HepG2 (cell line): ENCODE results near the gene LAMTOR1. TPM values are rescaled to one million over a fixed set of nuclear protein-coding genes. Genes with fewer than 3 reads are reported as not detected.
A peak's percentile ranks its signal among the peaks of the same experiment; 100 is the strongest.

Experiments used
- AGO1 ChIP-seq: fragments of 200-400 bp; formaldehyde crosslinking; IDR thresholded peaks from 2 replicates; pipeline ENCODE4 v1.6.1; 2017; ENCODE audit warnings: mild to moderate bottlenecking, low read depth, low read length, moderate library complexity; ENCODE audit not compliant: poor library complexity, severe bottlenecking
- ARID2 ChIP-seq: sonication (generic); formaldehyde crosslinking; IDR thresholded peaks from 2 replicates; pipeline ENCODE4 v1.8.1; 2022; ENCODE audit warnings: mild to moderate bottlenecking, missing genetic modification reagents, borderline replicate concordance
- ASH2L ChIP-seq: fragments of 300-600, 200-600 bp; sonication (generic); IDR thresholded peaks from 2 replicates; pipeline ENCODE4 v1.7.0; 2017; ENCODE audit warnings: low read depth, mild to moderate bottlenecking, moderate library complexity, mixed read lengths, low read length; ENCODE audit not compliant: insufficient read length
- CBX2 ChIP-seq, 2 experiments: fragments of 200-600 bp in 1 of 2; sonication (generic); formaldehyde crosslinking in 1 of 2; IDR thresholded peaks; 2 replicates each; pipeline versions ENCODE4 v1.7.0 to v1.8.1; 2018 to 2022; ENCODE audit warnings: low read depth in 2 of 2, low read length in 1 of 2, mild to moderate bottlenecking in 1 of 2, missing genetic modification reagents in 1 of 2
- FOXO1 ChIP-seq: sonication (generic); formaldehyde crosslinking; IDR thresholded peaks from 2 replicates; pipeline ENCODE4 v1.4.0; 2020; ENCODE audit warnings: missing genetic modification reagents
- JDP2 ChIP-seq: sonication (generic); formaldehyde crosslinking; IDR thresholded peaks from 2 replicates; pipeline ENCODE4 v1.8.1; 2022; ENCODE audit warnings: missing genetic modification reagents, borderline replicate concordance
- KDM5B ChIP-seq: sonication (generic); formaldehyde crosslinking; IDR thresholded peaks from 2 replicates; pipeline ENCODE4 v1.4.0; 2020; ENCODE audit warnings: missing genetic modification reagents, mild to moderate bottlenecking, borderline replicate concordance
- KLF11 ChIP-seq: IDR thresholded peaks from 2 replicates; pipeline ENCODE4 v1.6.1; 2016; ENCODE audit warnings: missing compliant biosample characterization
- KLF9 ChIP-seq: IDR thresholded peaks from 2 replicates; pipeline ENCODE4 v1.6.1; 2016; ENCODE audit warnings: low read depth
- LCORL ChIP-seq, 2 experiments: fragments of 450-650 bp in 1 of 2; sonication (generic) in 1 of 2; formaldehyde crosslinking in 1 of 2; IDR thresholded peaks; 2 replicates each; pipeline versions ENCODE4 v1.5.0 to v1.6.1; 2017 to 2020; ENCODE audit warnings: antibody characterized with exemption in 1 of 2, missing genetic modification reagents in 1 of 2
- MYPOP ChIP-seq: sonication (generic); formaldehyde crosslinking; IDR thresholded peaks from 2 replicates; pipeline ENCODE4 v1.8.1; 2023; ENCODE audit warnings: mild to moderate bottlenecking, moderate library complexity, missing genetic modification reagents
- NR2F2 ChIP-seq: IDR thresholded peaks from 2 replicates; pipeline ENCODE4 v1.6.1; 2012; ENCODE audit warnings: low read depth, inconsistent platforms, borderline replicate concordance
- NR3C1 ChIP-seq: sonication (generic); formaldehyde crosslinking; IDR thresholded peaks from 2 replicates; pipeline ENCODE4 v1.4.0; 2020; ENCODE audit warnings: missing genetic modification reagents
- POLR2G ChIP-seq: fragments of 200-400 bp; formaldehyde crosslinking; IDR thresholded peaks from 2 replicates; pipeline ENCODE4 v1.6.1; 2018; ENCODE audit warnings: mild to moderate bottlenecking, low read depth, low read length, moderate library complexity
- RAD21 ChIP-seq: fragments of 450-650 bp; formaldehyde crosslinking; IDR thresholded peaks from 2 replicates; pipeline ENCODE4 v1.5.0; 2020; ENCODE audit warnings: mild to moderate bottlenecking
- SMAD3 ChIP-seq: sonication (generic); formaldehyde crosslinking; IDR thresholded peaks from 2 replicates; pipeline ENCODE4 v1.4.0; 2020; ENCODE audit warnings: missing genetic modification reagents
- STAG1 ChIP-seq: sonication (generic); formaldehyde crosslinking; IDR thresholded peaks from 2 replicates; pipeline ENCODE4 v1.4.0; 2020; ENCODE audit warnings: missing genetic modification reagents
- TBX3 ChIP-seq: fragments of 450-650 bp; IDR thresholded peaks from 2 replicates; pipeline ENCODE4 v1.6.1; 2017; ENCODE audit warnings: antibody characterized with exemption, mild to moderate bottlenecking, inconsistent platforms, borderline replicate concordance
- YEATS4 ChIP-seq: sonication (generic); formaldehyde crosslinking; IDR thresholded peaks from 2 replicates; pipeline ENCODE4 v1.4.0; 2020; ENCODE audit warnings: missing genetic modification reagents, borderline replicate concordance
- ZBTB1 ChIP-seq: sonication (generic); formaldehyde crosslinking; IDR thresholded peaks from 2 replicates; pipeline ENCODE4 v1.4.0; 2020; ENCODE audit warnings: missing genetic modification reagents, borderline replicate concordance
- ZBTB37 ChIP-seq: sonication (generic); formaldehyde crosslinking; IDR thresholded peaks from 2 replicates; pipeline ENCODE4 v1.4.0; 2020; ENCODE audit warnings: mild to moderate bottlenecking, missing genetic modification reagents
- ZNF10 ChIP-seq: sonication (generic); formaldehyde crosslinking; IDR thresholded peaks from 2 replicates; pipeline ENCODE4 v1.4.0; 2020; ENCODE audit warnings: mild to moderate bottlenecking, low read depth, missing genetic modification reagents, borderline replicate concordance
- ZNF24 ChIP-seq: fragments of 450-650 bp; IDR thresholded peaks from 2 replicates; pipeline ENCODE4 v1.6.1; 2017; ENCODE audit warnings: antibody characterized with exemption, mild to moderate bottlenecking
- ZNF253 ChIP-seq: sonication (generic); formaldehyde crosslinking; IDR thresholded peaks from 2 replicates; pipeline ENCODE4 v1.8.0; 2022; ENCODE audit warnings: mild to moderate bottlenecking, missing genetic modification reagents, borderline replicate concordance
- ZNF414 ChIP-seq: sonication (generic); formaldehyde crosslinking; IDR thresholded peaks from 2 replicates; pipeline ENCODE4 v1.5.0; 2020; ENCODE audit warnings: missing genetic modification reagents
- ZNF570 ChIP-seq: sonication (generic); formaldehyde crosslinking; IDR thresholded peaks from 2 replicates; pipeline ENCODE4 v1.4.0; 2020; ENCODE audit warnings: mild to moderate bottlenecking, missing genetic modification reagents, borderline replicate concordance
- ZNF644 ChIP-seq: IDR thresholded peaks from 2 replicates; pipeline ENCODE4 v1.6.1; 2016; ENCODE audit warnings: low read depth
- ZNF776 ChIP-seq: sonication (generic); formaldehyde crosslinking; IDR thresholded peaks from 2 replicates; pipeline ENCODE4 v1.4.0; 2020; ENCODE audit warnings: mild to moderate bottlenecking, missing genetic modification reagents
- polyA plus RNA-seq, 8 experiments: library from polyadenylated mRNA; depleted of rRNA in 3 of 8; stranded (reverse) in 7 of 8; unstranded in 1 of 8; fragments of >200 nt; fragmentation: Illumina TruSeq in 4 of 8; extraction: Trizol in 4 of 8; gene quantifications; 2 replicates each; pipeline versions ENCODE4 v1.2.1 to v1.2.3, GENCODE V29; 2011 to 2016; ENCODE audit warnings: low read depth in 4 of 8, missing spikeins in 1 of 8, mixed read lengths in 1 of 8; ENCODE audit not compliant: insufficient read depth in 1 of 8
- total RNA-seq, 5 experiments: library from RNA; depleted of rRNA; stranded (reverse); fragments of >200 nt; fragmentation: Illumina TruSeq; extraction: Trizol; gene quantifications; 2 replicates each; pipeline ENCODE4 v1.2.3, GENCODE V29; 2016; ENCODE audit warnings: low read depth in 1 of 5

LAMTOR1 gene
- total and polyA plus RNA-seq, 2 of the 13 experiments (the other 11 are each of a cell fraction or from before 2014, with no cell fraction given): 60.4 to 66.0 TPM

GRCh38 chr11:72102946-72103753, at the start of gene LAMTOR1 (continued):
- peak; percentile 88 for TF ChIP-seq POLR2G
- TF ChIP-seq ZNF644 (CRISPR knock-in tag): peak; percentile 78
- no peak for TF ChIP-seq ZBTB1
- TF ChIP-seq FOXO1: 0 out of 2 replicates have a peak, but pooled peaks have one; percentile 14
- no peak for TF ChIP-seq ARID2 (CRISPR knock-in tag)
- TF ChIP-seq KLF9 (CRISPR knock-in tag): no peak
- no peak for TF ChIP-seq NR3C1 (CRISPR knock-in tag)
- no peak for TF ChIP-seq ZNF570
- TF ChIP-seq TBX3: peak; percentile 49; the same call in 1 of the 2 replicates
- TF ChIP-seq YEATS4 (CRISPR knock-in tag): peak; percentile 79
- no peak for TF ChIP-seq ZNF10 (CRISPR knock-in tag)
- TF ChIP-seq JDP2 (CRISPR knock-in tag): no peak; the same call in 1 of the 2 replicates
- no peak for TF ChIP-seq ZNF414 (CRISPR knock-in tag)
- TF ChIP-seq ZBTB37 (CRISPR knock-in tag): no peak
- TF ChIP-seq ZNF253 (CRISPR knock-in tag): no peak
- TF ChIP-seq MYPOP (CRISPR knock-in tag): peak; percentile 47; the same call in 1 of the 2 replicates
- TF ChIP-seq LCORL (IDR thresholded peaks at IDR 0.05): no peak
- TF ChIP-seq LCORL (CRISPR knock-in tag; IDR thresholded peaks at IDR 0.05): peak; percentile 80; the same call in 1 of the 2 replicates
- peak; percentile 88 for TF ChIP-seq ZNF776 (CRISPR knock-in tag)
- TF ChIP-seq CBX2 (IDR thresholded peaks at IDR 0.05; ENCODE audit: low read depth, low read length): no peak
- no peak for TF ChIP-seq CBX2 (CRISPR knock-in tag; IDR thresholded peaks at IDR 0.05; ENCODE audit: low read depth)
- no peak for TF ChIP-seq ZNF24
- TF ChIP-seq STAG1 (CRISPR knock-in tag): no peak
- TF ChIP-seq KLF11 (CRISPR knock-in tag): no peak
- no peak for TF ChIP-seq NR2F2
- TF ChIP-seq SMAD3: 0 out of 2 replicates have a peak, but pooled peaks have one; percentile 7
- TF ChIP-seq KDM5B: peak; percentile 85
- TF ChIP-seq RAD21 (CRISPR knock-in tag): peak; percentile 39; the same call in 1 of the 2 replicates
- no peak for TF ChIP-seq AGO1
- peak; percentile 86 for TF ChIP-seq ASH2L
